Activated T-helper 2 cell treated with anti-CD3 and anti-CD28 coated beads, Interferon-gamma antibody, Interleukin-2, Interleukin-4, amounts not matched to agents 10 μg/mL and 5 μg/mL and 100 μg/mL, durations not matched to agents 14 hours and 24 hours and 36 hours (primary cell): ENCODE data around the gene EPAS1. TPM values are rescaled to one million over a fixed set of nuclear protein-coding genes. Genes with fewer than 3 reads are reported as not detected.
A peak's percentile ranks its signal among the peaks of the same experiment; 100 is the strongest.
"Not testable (repeated sequence)": the region's sequence is repeated elsewhere in the genome, so short reads cannot be mapped to it uniquely, and the experiment has no call there.

ENCODE experiments used
- DNase-seq: peaks from one replicate; pipeline ENCODE4 v3.0.0; 2021; ENCODE audit warnings: low spot score
- H3K27ac Mint-ChIP-seq: one replicate; pipeline ENCODE4 v1.8.0; 2021; ENCODE audit warnings: mixed read lengths
- H3K27me3 Mint-ChIP-seq: one replicate; pipeline ENCODE4 v1.8.0; 2021; ENCODE audit warnings: low read depth, mixed read lengths
- H3K36me3 Mint-ChIP-seq: one replicate; pipeline ENCODE4 v1.8.0; 2021; ENCODE audit warnings: low read depth, mixed read lengths
- H3K4me1 Mint-ChIP-seq: one replicate; pipeline ENCODE4 v1.8.0; 2021; ENCODE audit warnings: low read depth, mixed read lengths
- H3K4me3 Mint-ChIP-seq: one replicate; pipeline ENCODE4 v1.8.0; 2021; ENCODE audit warnings: low read depth, mild to moderate bottlenecking, moderate library complexity, mixed read lengths
- H3K9me3 Mint-ChIP-seq: one replicate; pipeline ENCODE4 v1.8.0; 2021; ENCODE audit warnings: mixed read lengths
- intact Hi-C: fragments of 100-400 bp; cut with micrococcal nuclease; formaldehyde crosslinking; loops from one replicate; pipeline ENCODE4 v1.15.1; 2023
- total RNA-seq: library from RNA; stranded (reverse); gene quantifications from 2 replicates; pipeline ENCODE4 v1.2.3, GENCODE V29; 2022

EPAS1 gene
- total RNA-seq, 1 donor from 2014 or later, result 100.0 TPM

DNA sequence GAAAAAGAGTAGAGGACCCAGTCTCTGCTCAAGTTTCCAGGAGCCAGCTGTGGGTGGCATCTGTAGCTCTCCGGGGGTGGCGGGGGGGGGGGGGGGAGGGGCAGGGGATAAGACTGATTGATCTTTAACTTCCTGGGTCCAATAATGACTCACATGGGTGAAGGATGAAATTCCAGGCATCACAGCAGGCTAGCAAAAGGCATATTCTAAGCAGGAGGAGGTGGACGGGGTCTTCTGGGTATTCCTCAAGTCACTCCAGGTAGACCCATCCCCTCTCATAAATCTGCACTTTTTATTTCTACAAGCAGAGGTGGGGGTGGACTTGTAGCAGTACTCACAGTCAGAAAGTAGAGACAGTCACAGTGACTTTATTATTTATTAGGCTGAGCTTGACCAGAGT, 96.7 kb downstream of the EPAS1 start:
- no peak for DNase-seq
- Mint-ChIP-seq H3K4me3 (no peak overlapping the region), H3K4me1 (peaks cover 41% of the 10 kb centered on the region), H3K36me3 (peaks cover 18% of the 10 kb centered on the region), H3K27ac (peak overlapping the region; percentile 91), H3K9me3 (no peaks in the 10 kb centered on the region), H3K27me3 (peaks cover 3% of the 10 kb centered on the region)
- intact Hi-C loops, result no loop called here

DNA sequence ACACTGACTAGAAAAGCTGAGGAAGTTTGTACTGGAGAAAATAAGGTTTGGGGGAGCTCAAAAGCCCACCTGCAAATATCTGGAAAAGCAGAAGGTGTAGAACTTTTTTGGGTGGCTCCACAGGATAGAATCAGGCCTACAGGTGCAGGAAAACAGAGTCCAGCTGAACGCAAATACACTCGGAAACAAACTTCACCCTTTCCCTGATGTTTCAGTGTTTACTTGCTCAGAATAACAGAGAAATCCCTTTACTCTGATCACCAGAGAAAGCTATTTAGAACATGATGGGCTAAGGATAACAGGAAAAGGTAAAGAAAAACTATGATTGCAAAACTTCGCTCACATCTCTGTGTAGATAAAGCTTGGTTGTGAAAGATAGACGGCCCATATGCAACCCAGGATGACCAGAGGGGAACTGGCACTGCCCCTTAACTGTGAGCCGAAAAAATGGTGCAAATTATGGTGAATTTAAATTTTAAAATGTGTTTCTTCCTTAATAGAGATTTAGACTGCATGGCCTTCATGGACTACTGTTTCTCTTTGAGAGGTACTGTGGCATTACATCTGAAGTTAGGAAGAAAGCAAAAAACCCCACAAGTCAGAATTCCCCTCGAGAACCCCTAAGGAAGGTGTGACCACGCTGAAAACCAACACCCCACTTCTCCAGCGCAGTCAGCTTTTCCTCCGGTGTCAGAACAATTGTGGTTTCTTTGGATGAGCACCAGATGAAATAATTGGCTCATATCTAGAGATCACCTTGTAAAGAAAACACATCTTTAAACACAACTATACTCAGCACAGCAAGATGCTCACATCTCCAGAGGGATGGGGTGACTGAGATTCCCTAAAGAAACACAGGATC, 97.7 kb downstream of the EPAS1 start:
- DNase-seq, result no peak
- H3K4me3 Mint-ChIP-seq, result no peak overlapping the region
- no peaks in the 10 kb centered on the region for H3K9me3 Mint-ChIP-seq
- peak overlapping the region; percentile 91 for H3K27ac Mint-ChIP-seq
- H3K36me3 Mint-ChIP-seq, result peaks cover 10% of the 10 kb centered on the region
- peaks cover 3% of the 10 kb centered on the region for H3K27me3 Mint-ChIP-seq
- intact Hi-C loops, result loop anchor here (1.0 kb wide), 2 partner anchors 26 to 41 kb away; no protein-coding TSS in a partner anchor
- peaks cover 41% of the 10 kb centered on the region for H3K4me1 Mint-ChIP-seq

DNA sequence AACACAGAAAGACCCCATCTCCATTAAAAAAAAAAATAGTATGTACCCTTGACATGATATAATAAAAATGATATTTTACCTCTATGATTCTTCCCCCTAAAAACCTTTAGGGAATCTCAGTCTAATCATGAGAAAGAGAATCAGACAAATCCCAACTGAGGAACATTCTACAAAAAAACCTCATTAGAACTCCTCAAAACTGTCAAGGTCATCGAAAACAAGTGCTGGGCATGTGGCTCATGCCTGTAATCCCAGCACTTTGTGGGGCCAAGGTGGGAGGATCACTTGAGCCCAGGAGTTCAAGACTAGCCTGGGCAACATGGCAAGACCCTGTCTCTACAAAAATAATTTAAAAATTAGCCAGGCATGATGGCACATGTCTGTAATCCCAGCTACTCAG, 98.5 kb downstream of the EPAS1 start:
- intact Hi-C loops, result loop anchor here (1.0 kb wide), 2 partner anchors 26 to 41 kb away; no protein-coding TSS in a partner anchor
- H3K4me3 Mint-ChIP-seq, H3K27ac Mint-ChIP-seq: not testable (repeated sequence)

DNA sequence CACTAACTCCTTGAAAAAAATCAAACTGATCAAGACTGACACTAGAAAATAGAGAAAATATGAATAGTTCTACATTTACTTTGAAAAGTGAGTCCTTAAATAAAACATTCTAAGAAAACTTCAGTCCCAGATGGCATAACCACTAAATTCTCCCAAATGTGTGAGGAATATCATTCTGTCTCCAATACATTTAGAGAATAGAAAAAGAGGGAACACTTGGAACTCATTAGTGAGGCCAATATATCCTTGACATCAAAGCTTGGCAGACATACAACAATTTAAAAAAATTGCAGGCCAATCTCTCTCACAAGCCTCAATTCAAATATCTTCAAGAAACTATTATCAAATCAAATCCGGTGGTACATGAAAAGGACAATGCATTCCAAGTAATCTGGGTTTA, 102.8 kb downstream of the EPAS1 start:
- Mint-ChIP-seq H3K27me3 (peaks cover 6% of the 10 kb centered on the region), H3K4me1 (peaks cover 6% of the 10 kb centered on the region), H3K4me3 (no peak overlapping the region), H3K27ac (no peak overlapping the region), H3K9me3 (no peaks in the 10 kb centered on the region), H3K36me3 (no peaks in the 10 kb centered on the region)
- intact Hi-C loops, result no loop called here
- DNase-seq, result no peak

More for the DNA sequence above, 98.5 kb downstream of the EPAS1 start:
- not testable (repeated sequence) for H3K9me3 Mint-ChIP-seq, H3K27me3 Mint-ChIP-seq, DNase-seq
- Mint-ChIP-seq H3K4me1 (peaks cover 38% of the 10 kb centered on the region), H3K36me3 (peaks cover 10% of the 10 kb centered on the region)

DNA sequence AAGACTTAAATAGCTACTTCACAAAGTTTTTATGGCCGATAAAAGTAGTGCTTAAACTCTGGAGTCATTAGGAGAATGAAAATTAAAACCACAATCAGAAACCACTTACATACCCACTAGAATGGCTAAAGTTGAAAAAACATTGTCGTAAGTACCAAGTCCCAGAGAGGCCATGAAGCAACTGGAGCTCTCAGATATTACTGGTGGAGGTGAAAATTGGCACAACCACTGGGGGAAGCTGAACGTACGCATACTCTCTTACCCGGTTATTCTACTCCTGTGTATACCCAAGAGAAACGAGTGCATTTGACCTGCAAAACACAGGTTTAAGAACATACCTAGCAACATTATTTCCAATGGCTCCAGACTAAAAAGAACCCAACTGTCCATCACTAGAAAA, 105.7 kb downstream of the EPAS1 start:
- H3K4me3 Mint-ChIP-seq, result no peak overlapping the region
- DNase-seq, result no peak
- H3K27ac Mint-ChIP-seq, result no peak overlapping the region
- no peaks in the 10 kb centered on the region for H3K36me3 Mint-ChIP-seq
- H3K9me3 Mint-ChIP-seq, result no peaks in the 10 kb centered on the region
- intact Hi-C loops, result no loop called here
- H3K4me1 Mint-ChIP-seq, result peaks cover 1% of the 10 kb centered on the region
- peaks cover 4% of the 10 kb centered on the region for H3K27me3 Mint-ChIP-seq

DNA sequence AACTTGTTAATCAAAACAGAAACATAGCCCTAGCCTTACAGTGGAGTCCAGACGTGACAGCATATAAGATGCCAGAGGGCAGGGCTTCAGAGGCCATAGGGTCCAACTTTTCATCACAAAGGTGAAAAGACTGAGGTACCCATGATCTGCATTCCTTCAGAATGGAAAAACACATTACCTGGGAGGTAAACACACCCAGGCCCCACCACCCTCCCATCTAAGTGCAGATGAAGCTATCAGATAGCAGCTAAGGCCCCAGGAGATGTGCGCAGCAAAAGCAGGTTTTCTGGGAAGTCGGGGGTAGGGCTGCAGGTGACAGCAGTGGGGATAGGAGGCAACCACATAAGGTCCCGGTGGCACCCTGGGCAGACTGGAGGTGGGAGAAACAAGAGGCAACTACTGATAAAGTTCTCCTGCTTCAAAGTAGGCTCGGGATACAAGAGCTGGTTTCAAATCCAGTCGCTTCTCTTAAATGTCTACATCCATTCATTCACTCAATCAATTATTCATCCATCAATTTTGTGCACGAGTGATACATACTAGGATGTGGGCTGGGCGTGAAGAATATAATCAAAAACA, 107.1 kb downstream of the EPAS1 start:
- no peaks in the 10 kb centered on the region for H3K9me3 Mint-ChIP-seq
- DNase-seq, result no peak

DNA sequence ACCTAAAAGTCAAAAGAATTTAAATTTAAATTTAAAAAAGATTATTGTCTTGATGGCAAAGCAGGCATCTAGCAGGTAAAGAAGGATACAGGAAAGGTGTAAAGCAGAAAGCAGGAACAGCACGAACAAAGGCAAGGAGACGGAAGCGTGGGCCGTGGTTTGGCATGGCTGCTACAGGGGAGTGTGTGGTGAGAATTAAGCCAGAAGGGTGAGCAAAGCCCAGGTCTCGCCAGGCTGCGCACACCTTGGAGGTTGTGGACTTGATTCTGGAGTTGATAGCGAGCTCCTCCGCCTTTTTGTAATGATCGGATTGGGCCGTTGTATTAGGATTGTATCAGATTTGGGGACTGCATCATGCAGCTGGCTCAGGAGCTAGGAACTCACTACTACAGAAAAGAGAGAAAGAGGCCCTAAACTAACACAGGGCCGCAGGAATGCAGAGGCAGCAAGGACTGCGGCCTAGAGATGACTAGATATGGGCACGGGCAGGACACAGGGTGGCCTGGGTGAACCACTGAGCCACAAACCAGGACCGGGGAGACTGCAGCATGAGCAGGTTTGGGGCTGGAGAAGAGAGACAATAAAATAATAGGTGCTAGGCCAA, 110.7 kb downstream of the EPAS1 start:
- Mint-ChIP-seq H3K4me3 (no peak overlapping the region), H3K27ac (no peak overlapping the region), H3K27me3 (no peaks in the 10 kb centered on the region), H3K36me3 (no peaks in the 10 kb centered on the region), H3K4me1 (no peaks in the 10 kb centered on the region), H3K9me3 (no peaks in the 10 kb centered on the region)
- no peak for DNase-seq
- intact Hi-C loops, result no loop called here

More for the DNA sequence above, 107.1 kb downstream of the EPAS1 start:
- no peaks in the 10 kb centered on the region for H3K36me3 Mint-ChIP-seq
- intact Hi-C loops, result no loop called here
- peaks cover 2% of the 10 kb centered on the region for H3K27me3 Mint-ChIP-seq
- H3K4me1 Mint-ChIP-seq, result no peaks in the 10 kb centered on the region
- no peak overlapping the region for H3K27ac Mint-ChIP-seq
- no peak overlapping the region for H3K4me3 Mint-ChIP-seq

DNA sequence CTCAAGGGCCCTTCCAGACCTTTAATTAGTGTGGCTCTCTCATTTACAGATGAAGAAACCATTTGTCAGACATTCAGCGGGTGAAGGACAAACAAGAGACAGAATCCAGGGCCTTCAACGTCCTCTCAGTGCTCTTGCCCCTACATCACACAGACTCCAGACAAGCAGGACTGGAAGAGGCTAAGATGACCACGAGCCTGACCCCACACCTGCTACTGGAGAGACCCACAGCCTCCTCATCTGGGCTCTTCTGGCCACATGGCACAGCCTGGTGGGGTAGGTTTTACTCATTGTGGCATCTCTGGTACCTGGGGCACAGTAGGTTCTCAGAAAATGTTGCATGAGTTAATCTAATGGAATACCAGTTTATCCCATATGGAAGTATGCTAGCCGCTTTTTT, 112.5 kb downstream of the EPAS1 start:
- DNase-seq, result no peak
- no peak overlapping the region for H3K4me3 Mint-ChIP-seq
- no peak overlapping the region for H3K27ac Mint-ChIP-seq
- H3K36me3 Mint-ChIP-seq, result peaks cover 4% of the 10 kb centered on the region
- H3K27me3 Mint-ChIP-seq, result no peaks in the 10 kb centered on the region
- intact Hi-C loops, result no loop called here
- H3K9me3 Mint-ChIP-seq, result no peaks in the 10 kb centered on the region
- H3K4me1 Mint-ChIP-seq, result peaks cover under 1% of the 10 kb centered on the region

DNA sequence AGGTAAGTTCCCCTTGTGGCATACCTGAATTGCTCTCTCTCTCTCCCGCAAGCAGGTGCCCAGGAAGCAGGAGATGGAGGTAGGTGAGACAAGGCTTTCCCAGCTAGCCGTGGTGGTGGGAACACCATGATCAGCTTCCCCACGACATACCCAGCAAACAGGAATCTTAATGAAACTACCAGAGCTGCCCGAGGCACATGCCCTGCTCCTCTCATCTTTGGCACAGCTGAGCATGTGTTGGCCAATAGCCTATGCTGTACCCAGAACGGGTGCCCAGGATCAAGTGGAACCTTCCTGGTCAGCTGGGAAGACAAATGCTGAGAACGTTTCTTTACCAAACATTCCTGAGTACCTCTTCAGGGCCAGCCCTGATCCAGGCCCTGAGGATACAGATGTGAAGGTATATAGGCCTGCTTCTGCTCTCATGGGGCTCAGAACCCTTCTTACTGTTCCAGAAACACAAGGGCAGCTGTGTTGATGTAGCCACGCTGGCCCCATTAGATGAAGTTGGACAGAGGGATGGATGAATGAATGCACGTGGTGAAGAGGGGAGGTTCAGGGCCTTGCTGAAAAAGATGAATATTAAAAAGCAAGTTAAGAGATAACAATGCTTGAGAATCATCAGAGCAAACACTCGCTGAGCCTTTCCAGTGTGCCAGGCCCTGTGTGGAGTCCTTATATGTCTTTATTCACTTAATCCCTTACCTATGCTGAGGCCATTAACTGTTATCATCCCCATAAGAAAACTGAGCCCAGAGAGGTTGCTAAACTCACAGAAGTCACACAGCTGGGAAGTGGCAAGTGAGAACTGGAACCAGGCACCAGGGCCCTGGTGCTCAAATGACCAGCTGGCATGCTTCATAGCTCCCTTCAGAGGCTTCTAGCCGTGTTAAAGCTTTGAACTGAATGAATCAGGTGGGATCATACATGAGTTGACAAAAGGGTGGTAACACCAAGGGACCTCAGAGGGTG, 113.4 kb downstream of the EPAS1 start:
- Mint-ChIP-seq H3K9me3 (peaks cover 6% of the 10 kb centered on the region), H3K4me3 (no peak overlapping the region), H3K27ac (no peak overlapping the region), H3K36me3 (peaks cover 9% of the 10 kb centered on the region), H3K4me1 (peaks cover 1% of the 10 kb centered on the region), H3K27me3 (no peaks in the 10 kb centered on the region)
- no peak for DNase-seq
- intact Hi-C loops, result no loop called here

DNA sequence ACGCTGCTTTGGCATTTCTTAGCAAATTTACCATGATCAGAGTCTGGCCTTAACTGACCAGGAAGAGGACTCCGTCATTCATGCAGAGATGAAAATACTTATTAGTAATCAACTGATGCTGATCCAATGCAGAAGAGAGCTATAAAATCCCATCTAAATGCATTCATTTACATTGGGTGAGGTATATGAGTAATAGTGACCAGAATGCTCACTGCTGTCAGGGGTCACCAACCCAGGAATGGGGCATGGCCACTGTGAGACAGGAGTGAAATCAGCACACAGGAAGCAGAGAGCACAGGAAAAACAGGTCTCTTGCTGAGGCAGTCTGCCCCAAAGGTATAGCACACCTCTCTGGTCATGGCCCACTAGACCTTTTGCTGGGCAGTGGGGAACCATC, 114.0 kb downstream of the EPAS1 start:
- no peak for DNase-seq
- H3K4me3 Mint-ChIP-seq, result no peak overlapping the region
- H3K4me1 Mint-ChIP-seq, result peaks cover 1% of the 10 kb centered on the region
- intact Hi-C loops, result no loop called here
- peaks cover 12% of the 10 kb centered on the region for H3K9me3 Mint-ChIP-seq
- peaks cover 16% of the 10 kb centered on the region for H3K36me3 Mint-ChIP-seq
- H3K27me3 Mint-ChIP-seq, result no peaks in the 10 kb centered on the region
- no peak overlapping the region for H3K27ac Mint-ChIP-seq

DNA sequence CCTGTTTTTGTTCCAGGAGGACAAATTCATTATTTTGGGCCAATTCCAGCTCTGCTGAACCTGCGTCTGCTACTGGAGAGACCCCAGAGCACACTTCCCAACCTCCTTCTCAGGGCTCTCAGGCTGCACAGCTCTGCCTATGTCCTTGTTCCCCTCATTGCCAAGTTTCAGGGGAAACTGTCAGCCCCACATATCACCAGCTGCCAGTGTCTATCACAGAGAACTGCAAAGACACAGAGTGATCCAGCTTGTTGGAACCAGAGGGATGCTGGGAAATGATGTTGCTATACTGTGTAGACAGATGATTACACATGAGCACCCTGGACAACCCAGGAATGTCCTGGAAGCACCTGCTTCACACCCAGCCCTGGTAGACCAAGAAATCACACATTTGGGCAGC, 114.8 kb downstream of the EPAS1 start:
- Mint-ChIP-seq H3K27ac (no peak overlapping the region), H3K9me3 (peaks cover 20% of the 10 kb centered on the region), H3K27me3 (no peaks in the 10 kb centered on the region), H3K36me3 (peaks cover 24% of the 10 kb centered on the region), H3K4me1 (peaks cover 5% of the 10 kb centered on the region), H3K4me3 (no peak overlapping the region)
- no peak for DNase-seq
- intact Hi-C loops, result no loop called here

DNA sequence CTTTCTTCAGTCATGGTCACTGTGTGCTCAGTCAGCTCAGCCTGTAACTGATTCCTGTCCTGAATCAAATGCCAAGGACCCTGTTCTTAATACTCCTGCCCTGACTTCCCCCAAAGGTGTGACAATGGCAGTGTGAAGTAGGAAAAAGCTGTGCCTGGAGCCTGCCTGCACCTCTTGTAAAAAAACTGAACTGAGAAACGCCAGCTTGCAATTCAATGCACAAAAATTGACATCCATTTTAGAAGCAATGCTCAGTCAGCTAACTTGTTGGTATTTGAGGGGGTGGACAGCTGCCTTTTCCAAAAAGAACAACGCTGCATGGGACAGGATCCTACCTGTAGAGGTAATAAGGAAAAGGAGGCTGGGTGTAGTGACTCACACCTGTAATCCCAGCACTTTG, 115.9 kb downstream of the EPAS1 start:
- H3K4me3 Mint-ChIP-seq, result no peak overlapping the region
- intact Hi-C loops, result no loop called here
- H3K36me3 Mint-ChIP-seq, result peaks cover 33% of the 10 kb centered on the region
- peaks cover 31% of the 10 kb centered on the region for H3K9me3 Mint-ChIP-seq
- H3K4me1 Mint-ChIP-seq, result peaks cover 9% of the 10 kb centered on the region
- H3K27me3 Mint-ChIP-seq, result no peaks in the 10 kb centered on the region
- no peak overlapping the region for H3K27ac Mint-ChIP-seq
- no peak for DNase-seq
